ENCODE measurements around the gene GSK3A. TPM values are rescaled to one million over a fixed set of nuclear protein-coding genes. Genes with fewer than 3 reads are reported as not detected.

GSK3A gene
- total RNA-seq, 6 experiments from 2014 or later = 12.3 to 14.8 (median 13.5) TPM

GRCh38 chr19:42271045-42271419, 28.6 kb upstream of the GSK3A start:
- DNase-seq (peak in 2 of 3 donors; percentile 36 to 62), ATAC-seq (peak in 2 of 4 donors; percentile 1)
- no peak for TF ChIP-seq POLR2A (IDR thresholded peaks at IDR 0.05)
- TF ChIP-seq CTCF (IDR thresholded peaks at IDR 0.05) = no peak
- H3K27ac ChIP-seq = peak overlapping the region; percentile 88 to 98 (median 89)
- peak overlapping the region; percentile 56 to 62 (median 60) for H3K4me3 ChIP-seq
- intact Hi-C loops (cut with DNase I) = no loop called here
- H3K4me1 ChIP-seq = peaks cover 0 to 16% (median 4%) of the 10 kb centered on the region in 4 donors
- peaks cover 0 to 25% (median 8%) of the 10 kb centered on the region in 4 donors for H3K36me3 ChIP-seq
- no peaks in the 10 kb centered on the region for H3K27me3 ChIP-seq
- no peaks in the 10 kb centered on the region for H3K9me3 ChIP-seq
- 19% methylated on average over 3 of the region's 3 CpGs for whole genome bisulfite sequencing (ENCODE audit: insufficient coverage, low coverage, low lambda C conversion rate, missing lambda C conversion rate)

DNA sequence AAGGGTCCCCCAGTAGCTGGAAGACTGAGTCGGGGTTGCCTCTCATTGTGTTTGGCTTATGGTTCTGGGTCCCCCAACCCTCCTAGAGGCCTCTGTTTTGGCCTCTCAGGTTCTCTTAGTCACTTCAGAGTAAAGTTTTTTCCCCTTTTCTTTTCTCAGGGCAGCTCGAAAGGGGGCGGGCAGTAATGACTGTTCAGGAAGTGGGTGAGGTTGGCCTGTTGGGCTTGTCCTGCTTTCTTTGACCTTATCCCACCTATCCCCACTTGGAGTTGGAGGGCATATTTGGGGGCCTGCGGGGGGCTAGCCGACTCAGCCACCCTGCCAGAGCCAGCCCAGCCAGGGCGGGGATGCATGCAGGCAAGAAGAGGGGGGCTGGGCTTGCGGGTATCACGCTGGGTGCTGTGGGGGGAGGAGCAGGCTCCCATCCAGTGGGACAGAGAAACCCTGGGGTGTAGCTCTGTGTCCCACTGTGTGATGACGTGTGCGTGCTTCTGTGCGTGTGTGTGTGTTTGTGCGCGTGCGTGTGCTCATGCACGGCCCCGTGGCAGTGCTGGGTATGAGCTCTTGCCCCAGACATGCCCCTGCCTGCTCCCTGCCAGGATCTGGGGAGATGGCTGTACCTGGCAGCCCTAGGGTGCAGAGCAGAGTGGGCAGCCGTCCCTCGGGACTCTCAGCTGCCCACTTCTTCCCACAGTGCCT, 28.1 kb upstream of the GSK3A start:
- Histone ChIP-seq H3K27me3 (no peaks in the 10 kb centered on the region), H3K9me3 (no peaks in the 10 kb centered on the region), H3K4me1 (peaks cover 0 to 16% (median 4%) of the 10 kb centered on the region in 4 donors), H3K4me3 (peak overlapping the region; percentile 56 to 62 (median 60)), H3K27ac (peak overlapping the region; percentile 88 to 98 (median 89)), H3K36me3 (peaks cover 0 to 25% (median 8%) of the 10 kb centered on the region in 4 donors)
- WGBS (ENCODE audit: insufficient coverage, low coverage, low lambda C conversion rate, missing lambda C conversion rate) = 1% methylated on average over 10 of the region's 18 CpGs
- ATAC-seq = peak; percentile 2 to 12 (median 9)
- TF ChIP-seq POLR2A (IDR thresholded peaks at IDR 0.05) (peak; percentile 62), CTCF (IDR thresholded peaks at IDR 0.05) (no peak)
- peak; percentile 77 to 84 (median 80) for DNase-seq
- intact Hi-C loops (cut with DNase I) = no loop called here

DNA sequence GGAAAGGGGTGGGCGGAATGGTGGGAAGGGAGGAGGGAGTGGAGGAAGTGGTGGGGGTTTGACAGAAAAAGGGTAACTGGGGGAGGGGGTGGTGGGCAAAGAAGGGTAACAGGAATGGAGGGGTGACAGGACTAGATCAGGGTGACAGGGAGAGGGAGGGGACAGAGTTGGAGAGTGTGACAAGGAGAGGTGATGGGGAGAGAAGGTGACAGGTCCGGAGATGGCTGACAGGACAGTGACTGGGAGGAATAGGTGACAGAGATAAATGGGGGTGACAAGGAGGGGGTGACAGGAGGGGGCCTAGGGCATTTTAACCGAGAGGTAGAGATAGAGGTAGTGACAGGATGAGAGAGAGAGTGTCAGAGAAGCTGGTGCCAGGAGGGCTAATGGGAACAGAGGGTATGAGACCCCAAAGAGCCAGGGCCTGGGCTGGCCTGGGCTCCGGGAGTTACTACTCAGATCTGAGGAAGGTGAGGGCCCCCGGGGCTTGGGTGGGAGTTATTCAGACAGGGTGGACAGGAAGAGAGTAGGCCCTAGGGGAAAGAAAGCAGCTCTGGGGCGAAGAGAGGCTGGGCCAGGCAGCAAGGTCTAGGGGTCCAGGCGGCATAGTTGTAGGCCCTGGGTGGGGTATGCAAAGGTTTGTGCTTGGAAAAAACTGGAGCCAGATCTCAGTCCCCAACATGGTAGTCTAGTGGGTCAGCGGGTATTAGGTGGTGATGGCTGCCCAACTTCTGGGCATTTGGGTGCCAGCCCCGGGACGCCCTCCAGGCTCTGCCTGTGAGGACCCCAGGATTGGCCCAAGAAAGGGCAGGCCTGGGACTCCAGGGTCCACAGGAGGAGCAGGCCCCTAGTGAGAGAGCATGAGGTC, 27.3 kb upstream of the GSK3A start:
- Histone ChIP-seq H3K4me1 (peaks cover 0 to 11% (median 4%) of the 10 kb centered on the region in 4 donors), H3K4me3 (peak overlapping the region; percentile 56 to 62 (median 60)), H3K27ac (peak overlapping the region; percentile 88 to 98 (median 89)), H3K9me3 (no peaks in the 10 kb centered on the region), H3K36me3 (peaks cover 0 to 24% (median 8%) of the 10 kb centered on the region in 4 donors), H3K27me3 (no peaks in the 10 kb centered on the region)
- ATAC-seq (no peak), DNase-seq (peak in 2 of 3 donors; percentile 44 to 60)
- intact Hi-C loops (cut with DNase I) = no loop called here
- 15% methylated on average over 7 of the region's 10 CpGs for WGBS (ENCODE audit: insufficient coverage, low coverage, low lambda C conversion rate, missing lambda C conversion rate)
- TF ChIP-seq CTCF (IDR thresholded peaks at IDR 0.05) = no peak
- TF ChIP-seq POLR2A (IDR thresholded peaks at IDR 0.05) = no peak

GRCh38 chr19:42268704-42269477, 26.5 kb upstream of the GSK3A start, which contains the start of gene CIC:
Gene CIC, plus strand, starts transcription at chr19:42269252. Its CDS starts 2,532 bp downstream, at chr19:42271784.
- peak within 1 kb of the TSS; percentile 63 to 68 (median 66) for H3K4me3 ChIP-seq
- peak; percentile 100 for DNase-seq

More at GRCh38 chr19:42268704-42269477, 26.5 kb upstream of the GSK3A start, which contains the start of gene CIC:
- Histone ChIP-seq H3K9me3 (no peaks in the 10 kb centered on the region), H3K27me3 (no peaks in the 10 kb centered on the region), H3K27ac (peak within 1 kb of the TSS; percentile 99 to 100 (median 100)), H3K36me3 (peaks cover 0 to 16% (median 8%) of the 10 kb centered on the region in 4 donors), H3K4me1 (peaks cover 0 to 11% (median 2%) of the 10 kb centered on the region in 4 donors)
- TF ChIP-seq CTCF (IDR thresholded peaks at IDR 0.05) (no peak), POLR2A (IDR thresholded peaks at IDR 0.05) (no peak)
- ATAC-seq = peak; percentile 72 to 88 (median 82)
- WGBS (ENCODE audit: insufficient coverage, low coverage, low lambda C conversion rate, missing lambda C conversion rate) = 2% methylated on average over 33 of the region's 52 CpGs
- intact Hi-C loops (cut with DNase I) = no loop called here
